ENCODE measurements around the gene SETD1A. TPM values are rescaled to one million over a fixed set of nuclear protein-coding genes. Genes with fewer than 3 reads are reported as not detected.

SETD1A gene
- total RNA-seq, 1 donor from 2014 or later: 7.2 TPM

DNA sequence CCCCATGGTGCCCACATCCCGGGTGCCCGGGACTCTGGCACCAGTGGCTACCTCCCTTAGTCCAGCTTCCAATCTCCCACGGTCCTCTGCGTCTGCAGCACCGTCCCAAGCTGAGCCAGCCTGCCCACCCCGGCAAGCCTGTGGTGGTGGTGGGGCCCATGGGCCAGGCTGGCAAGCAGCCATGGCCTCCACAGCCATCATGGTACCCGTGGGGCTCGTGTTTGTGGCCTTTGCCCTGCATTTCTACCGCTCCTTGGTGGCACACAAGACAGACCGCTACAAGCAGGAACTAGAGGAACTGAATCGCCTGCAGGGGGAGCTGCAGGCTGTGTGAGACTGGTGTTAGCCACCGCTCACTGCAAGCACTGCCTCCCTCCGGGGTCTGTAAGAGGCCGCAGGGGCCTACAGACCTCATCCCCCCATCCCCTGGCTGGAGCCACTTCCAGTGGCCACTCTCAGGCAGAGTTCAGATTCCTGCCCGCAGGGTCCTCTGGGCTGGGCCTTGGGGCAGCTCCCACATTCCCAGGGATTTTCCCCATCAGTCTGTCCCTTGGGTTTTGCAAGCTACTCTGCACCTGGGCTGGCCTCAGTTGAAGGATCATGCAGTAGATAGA lies 3.9 kb upstream of the SETD1A start:
- H3K4me3 ChIP-seq (ENCODE audit: low read depth, low read length): no peak overlapping the region
- no peak for DNase-seq (ENCODE audit: low read depth)
- no peaks in the 10 kb centered on the region for H3K27me3 ChIP-seq (ENCODE audit: control insufficient read depth, insufficient read depth, low read length)
- TF ChIP-seq, protein P1, sequence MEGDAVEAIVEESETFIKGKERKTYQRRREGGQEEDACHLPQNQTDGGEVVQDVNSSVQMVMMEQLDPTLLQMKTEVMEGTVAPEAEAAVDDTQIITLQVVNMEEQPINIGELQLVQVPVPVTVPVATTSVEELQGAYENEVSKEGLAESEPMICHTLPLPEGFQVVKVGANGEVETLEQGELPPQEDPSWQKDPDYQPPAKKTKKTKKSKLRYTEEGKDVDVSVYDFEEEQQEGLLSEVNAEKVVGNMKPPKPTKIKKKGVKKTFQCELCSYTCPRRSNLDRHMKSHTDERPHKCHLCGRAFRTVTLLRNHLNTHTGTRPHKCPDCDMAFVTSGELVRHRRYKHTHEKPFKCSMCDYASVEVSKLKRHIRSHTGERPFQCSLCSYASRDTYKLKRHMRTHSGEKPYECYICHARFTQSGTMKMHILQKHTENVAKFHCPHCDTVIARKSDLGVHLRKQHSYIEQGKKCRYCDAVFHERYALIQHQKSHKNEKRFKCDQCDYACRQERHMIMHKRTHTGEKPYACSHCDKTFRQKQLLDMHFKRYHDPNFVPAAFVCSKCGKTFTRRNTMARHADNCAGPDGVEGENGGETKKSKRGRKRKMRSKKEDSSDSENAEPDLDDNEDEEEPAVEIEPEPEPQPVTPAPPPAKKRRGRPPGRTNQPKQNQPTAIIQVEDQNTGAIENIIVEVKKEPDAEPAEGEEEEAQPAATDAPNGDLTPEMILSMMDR (IDR thresholded peaks at IDR 0.05; ENCODE audit: insufficient read depth, low read length, poor library complexity, severe bottlenecking): peak; percentile 80
- peaks cover 1% of the 10 kb centered on the region for H3K36me3 ChIP-seq (ENCODE audit: control insufficient read depth, insufficient read depth, low read length)

DNA sequence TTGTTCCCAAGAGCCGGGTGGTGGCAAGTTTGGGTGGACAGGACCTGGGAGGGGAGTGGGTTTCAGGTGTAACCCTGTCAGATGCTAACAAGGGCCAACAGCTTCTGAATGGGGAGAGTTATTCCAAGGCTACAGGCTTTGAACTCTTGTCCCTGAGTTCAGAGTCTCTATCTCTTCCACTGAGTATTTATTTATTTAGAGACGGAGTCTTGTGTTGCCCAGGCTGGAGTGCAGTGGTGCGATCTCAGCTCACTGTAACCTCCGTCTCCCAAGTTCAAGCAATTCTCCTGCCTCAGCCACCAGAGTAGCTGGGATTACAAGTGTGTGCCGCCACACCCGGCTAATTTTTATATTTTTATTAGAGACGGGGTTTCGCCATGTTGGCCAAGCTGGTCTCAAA lies 2.6 kb upstream of the SETD1A start:
- no peak overlapping the region for H3K4me3 ChIP-seq (ENCODE audit: low read depth, low read length)
- peaks cover 1% of the 10 kb centered on the region for H3K36me3 ChIP-seq (ENCODE audit: control insufficient read depth, insufficient read depth, low read length)
- no peaks in the 10 kb centered on the region for H3K27me3 ChIP-seq (ENCODE audit: control insufficient read depth, insufficient read depth, low read length)
- DNase-seq (ENCODE audit: low read depth): no peak
- TF ChIP-seq, protein P1 (IDR thresholded peaks at IDR 0.05; ENCODE audit: insufficient read depth, low read length, poor library complexity, severe bottlenecking): no peak

DNA sequence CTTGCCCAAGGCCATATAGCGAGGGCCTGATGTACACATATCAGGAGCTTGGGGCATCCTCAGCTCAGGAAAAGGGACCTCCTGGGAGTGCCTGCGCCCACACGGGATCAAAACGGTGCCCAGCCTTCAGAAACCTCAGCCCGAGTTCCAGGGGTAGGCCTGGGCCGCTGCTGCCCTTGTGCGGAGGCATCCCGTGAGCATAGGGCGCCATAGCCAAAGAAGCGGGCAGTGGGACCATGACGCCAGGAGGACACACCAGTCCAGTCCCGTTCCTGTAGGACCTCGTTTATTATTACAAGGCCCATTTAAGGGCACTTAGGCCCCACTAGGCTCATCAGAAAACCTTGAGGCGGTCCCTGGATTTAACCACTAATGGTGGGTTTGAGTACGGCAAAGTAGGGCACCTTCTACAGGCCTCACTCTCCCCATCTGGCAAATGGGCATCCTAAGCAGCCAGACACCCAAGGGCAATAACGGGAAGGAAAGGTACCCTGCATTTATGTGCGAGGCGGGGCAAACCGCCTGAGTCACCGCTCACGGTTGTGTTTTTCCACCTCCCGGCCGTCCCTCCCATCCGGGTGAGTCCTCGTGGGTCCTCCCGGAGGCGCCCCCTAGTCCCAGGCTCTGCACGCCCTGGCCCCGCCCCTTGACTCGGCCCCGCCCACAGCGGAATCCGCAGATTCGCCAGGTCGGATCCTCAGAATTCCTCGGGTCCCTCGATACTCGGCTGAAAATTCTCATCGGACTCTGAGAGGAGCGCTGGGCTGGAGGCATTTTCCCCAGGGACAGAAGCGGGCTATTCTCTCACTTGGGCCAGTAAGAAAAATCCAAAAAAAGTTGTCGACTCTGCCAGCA lies 726 bp upstream of the SETD1A start:
- DNase-seq (ENCODE audit: low read depth): peak; percentile 64
- Histone ChIP-seq H3K27me3 (ENCODE audit: control insufficient read depth, insufficient read depth, low read length) (no peaks in the 10 kb centered on the region), H3K36me3 (ENCODE audit: control insufficient read depth, insufficient read depth, low read length) (peaks cover 1% of the 10 kb centered on the region), H3K4me3 (ENCODE audit: low read depth, low read length) (peak overlapping the region; percentile 86)
- TF ChIP-seq, protein P1 (IDR thresholded peaks at IDR 0.05; ENCODE audit: insufficient read depth, low read length, poor library complexity, severe bottlenecking): peak; percentile 41

DNA sequence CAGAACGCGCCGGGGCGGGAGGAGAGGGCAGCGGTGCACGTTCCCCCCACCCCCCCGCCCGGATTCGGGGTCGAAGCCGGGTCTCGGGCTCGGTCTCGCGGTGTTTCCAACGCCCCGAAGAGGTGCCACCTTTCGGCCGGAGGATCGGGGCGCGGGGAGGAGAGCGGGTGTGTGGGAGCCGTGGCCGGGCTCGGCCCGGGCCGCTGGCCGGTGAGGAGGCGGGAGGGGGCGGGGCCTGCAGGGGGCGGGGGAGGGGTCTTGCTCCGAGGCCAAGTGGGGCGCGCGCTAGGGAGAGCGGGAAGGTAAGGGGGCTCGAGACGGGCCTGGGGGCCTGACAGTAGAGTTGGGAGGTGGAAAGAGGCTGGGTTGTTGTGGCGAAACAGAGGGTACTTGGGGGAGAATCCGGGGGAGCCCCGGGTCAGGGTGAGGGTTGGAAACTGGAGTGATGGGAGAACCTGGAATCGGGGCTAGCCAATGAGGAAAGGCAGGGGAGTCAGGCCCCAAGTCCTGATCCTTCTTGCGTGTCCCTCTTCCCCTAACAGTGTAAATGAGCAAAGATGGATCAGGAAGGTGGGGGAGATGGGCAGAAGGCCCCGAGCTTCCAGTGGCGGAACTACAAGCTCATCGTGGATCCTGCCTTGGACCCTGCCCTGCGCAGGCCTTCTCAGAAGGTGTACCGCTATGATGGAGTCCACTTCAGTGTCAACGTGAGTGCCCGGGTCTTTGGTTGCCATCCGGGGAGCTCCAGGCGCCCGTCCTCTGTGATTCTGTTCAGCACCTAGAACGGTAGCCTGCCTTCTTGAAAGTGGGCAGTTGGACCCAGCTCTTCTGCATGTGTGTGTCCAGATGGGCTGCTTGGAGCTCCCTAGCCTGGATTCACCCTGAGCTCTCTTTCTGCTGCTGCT lies 873 bp downstream of the SETD1A start:
- Histone ChIP-seq H3K27me3 (ENCODE audit: control insufficient read depth, insufficient read depth, low read length) (no peaks in the 10 kb centered on the region), H3K4me3 (ENCODE audit: low read depth, low read length) (peak overlapping the region; percentile 86), H3K36me3 (ENCODE audit: control insufficient read depth, insufficient read depth, low read length) (no peaks in the 10 kb centered on the region)
- DNase-seq (ENCODE audit: low read depth): no peak
- TF ChIP-seq, protein P1 (IDR thresholded peaks at IDR 0.05; ENCODE audit: insufficient read depth, low read length, poor library complexity, severe bottlenecking): no peak

DNA sequence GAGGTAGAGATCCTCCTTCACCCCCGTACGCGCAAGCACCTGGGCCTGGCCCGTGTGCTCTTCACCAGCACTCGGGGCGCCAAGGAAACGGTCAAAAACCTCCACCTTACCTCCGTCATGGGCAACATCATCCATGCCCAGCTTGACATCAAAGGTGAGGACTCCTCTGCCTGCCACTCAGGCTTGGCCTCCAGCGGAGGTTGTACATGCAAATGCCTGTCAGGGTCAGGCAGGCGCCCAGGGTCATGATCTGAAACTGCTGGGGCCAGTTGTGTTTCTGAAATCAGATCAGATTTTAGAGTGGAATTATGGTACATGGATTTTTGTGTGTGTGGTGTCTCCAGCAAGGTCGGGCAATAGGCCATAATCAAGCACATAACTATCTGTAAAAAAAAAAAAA lies 3.8 kb downstream of the SETD1A start:
- DNase-seq (ENCODE audit: low read depth): no peak
- Histone ChIP-seq H3K36me3 (ENCODE audit: control insufficient read depth, insufficient read depth, low read length) (peaks cover 3% of the 10 kb centered on the region), H3K27me3 (ENCODE audit: control insufficient read depth, insufficient read depth, low read length) (no peaks in the 10 kb centered on the region), H3K4me3 (ENCODE audit: low read depth, low read length) (no peak overlapping the region)
- TF ChIP-seq, protein P1 (IDR thresholded peaks at IDR 0.05; ENCODE audit: insufficient read depth, low read length, poor library complexity, severe bottlenecking): no peak
